Measurements from ENCODE around the gene ANGPTL8.
A peak's percentile ranks its signal among the peaks of the same experiment; 100 is the strongest.

ANGPTL8 gene

DNA sequence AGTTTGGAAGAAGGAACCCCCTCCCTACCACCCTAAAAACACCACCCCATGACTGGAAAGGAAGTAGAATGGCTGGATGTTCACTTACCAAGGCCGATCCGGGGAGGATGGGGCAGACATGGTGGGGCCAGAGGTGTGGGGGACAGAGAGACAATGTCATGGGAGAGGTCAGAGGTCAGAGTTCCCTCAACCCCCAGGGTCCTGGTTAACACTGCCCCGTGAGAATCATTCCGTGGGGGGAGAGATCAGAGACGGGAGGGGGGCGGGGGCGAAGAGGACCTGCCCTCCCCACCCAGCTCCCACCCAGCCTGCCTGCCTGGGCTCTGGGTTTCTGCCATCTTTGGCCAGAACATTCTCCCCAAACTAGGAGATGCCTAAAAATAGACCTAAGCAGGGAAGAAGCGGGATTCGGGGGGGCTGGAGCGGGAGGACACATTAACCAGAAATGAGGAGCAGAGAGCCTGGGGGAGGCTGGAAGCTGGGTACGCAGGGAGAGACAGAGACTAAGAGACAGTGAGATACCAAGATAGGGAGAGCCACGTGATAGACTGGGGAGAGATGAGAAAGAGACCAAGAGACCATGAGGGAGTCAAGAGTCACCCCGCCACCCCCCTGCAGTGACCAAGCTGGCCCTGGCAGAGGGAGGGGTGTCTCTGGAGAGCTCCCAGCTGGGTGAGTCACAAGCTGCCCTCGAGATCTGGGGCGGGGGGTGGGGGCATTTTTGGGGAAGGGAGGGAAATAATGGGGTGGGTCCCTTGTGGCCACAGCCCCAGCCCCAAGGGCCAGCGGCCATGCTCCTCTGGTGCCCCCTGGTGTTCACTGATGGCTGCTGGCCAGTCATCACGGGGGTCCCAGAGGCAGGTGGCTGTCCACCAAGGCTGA is 36.0 kb upstream of the ANGPTL8 start:
- DNase-seq (ENCODE audit: low read depth in 2 of 2) = peak; percentile 30 to 46

DNA sequence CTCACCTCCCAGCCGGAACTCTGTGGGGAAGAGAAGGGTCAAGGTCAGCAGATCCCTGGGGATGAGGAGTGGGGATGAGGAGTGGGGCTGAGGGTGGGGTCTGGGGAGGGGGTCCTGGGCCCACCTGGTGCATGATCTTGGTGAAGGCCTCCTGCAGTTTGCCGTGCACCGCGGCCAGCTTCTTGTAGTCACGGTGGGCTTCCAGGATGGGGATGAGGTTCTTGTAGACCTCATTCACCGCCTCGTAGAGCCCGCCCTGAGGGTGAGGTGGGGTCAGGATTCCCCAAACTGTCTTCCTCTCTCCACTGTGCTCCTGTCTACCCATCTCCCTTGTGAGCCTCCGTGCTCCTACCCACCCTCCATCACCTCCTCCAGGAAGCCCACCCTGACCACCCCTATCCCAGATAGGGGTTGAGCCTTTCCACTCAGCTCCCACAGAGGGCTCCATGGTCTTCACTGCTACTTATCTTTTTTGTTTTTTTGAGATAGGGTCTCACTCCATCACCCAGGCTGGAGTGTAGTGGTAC is 35.3 kb upstream of the ANGPTL8 start:
- no peak for DNase-seq (ENCODE audit: low read depth in 2 of 2)

DNA sequence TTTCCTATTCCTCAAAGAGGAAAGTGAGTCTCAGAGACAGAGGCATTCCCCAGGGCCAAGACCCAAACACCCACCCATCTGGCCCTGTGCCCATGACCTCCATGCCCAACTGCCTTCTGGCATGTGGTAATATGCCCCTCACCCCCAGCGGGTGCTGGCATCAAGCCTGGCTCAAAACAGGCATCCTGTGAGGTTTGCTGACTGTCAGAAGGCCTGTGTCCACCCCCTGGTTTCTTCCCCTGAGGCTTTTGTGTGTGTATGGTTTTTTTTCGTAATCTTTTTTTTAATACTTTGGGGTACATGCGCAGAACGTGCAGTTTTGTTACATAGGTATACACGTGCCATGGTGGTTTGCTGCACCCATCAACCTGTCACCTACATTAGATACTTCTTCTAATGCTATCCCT is 34.5 kb upstream of the ANGPTL8 start:
- DNase-seq (ENCODE audit: low read depth in 2 of 2) = no peak

DNA sequence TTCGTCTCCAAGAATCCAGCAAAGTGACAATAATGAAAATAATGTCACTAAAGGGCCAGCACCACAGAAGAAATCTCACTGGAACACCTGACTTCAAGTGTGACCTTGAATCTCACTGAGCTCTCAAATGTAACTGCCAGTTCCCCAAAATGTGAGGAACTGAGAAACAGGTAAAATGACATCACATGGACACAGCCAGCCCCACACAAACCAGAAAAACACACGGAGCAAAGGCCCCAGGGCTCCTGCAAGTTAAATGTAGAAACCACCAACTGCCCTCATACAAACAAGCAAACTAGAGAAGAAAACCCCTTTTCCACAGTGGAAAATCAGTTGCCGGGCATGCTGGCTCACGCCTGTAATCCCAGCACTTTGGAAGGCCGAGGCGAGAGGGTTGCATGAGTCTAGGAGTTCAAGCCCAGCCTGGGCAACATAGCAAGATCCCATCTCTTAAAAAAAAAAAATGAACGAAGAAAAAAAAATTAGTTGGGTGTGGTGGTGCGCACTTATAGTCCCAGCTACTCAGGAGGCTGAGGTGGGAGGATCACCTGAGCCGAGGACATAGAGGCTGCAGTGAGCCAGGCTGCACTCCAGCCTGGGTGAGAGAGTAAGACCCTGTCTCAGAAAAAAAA is 33.4 kb upstream of the ANGPTL8 start:
- no peak for DNase-seq (ENCODE audit: low read depth in 2 of 2)

DNA sequence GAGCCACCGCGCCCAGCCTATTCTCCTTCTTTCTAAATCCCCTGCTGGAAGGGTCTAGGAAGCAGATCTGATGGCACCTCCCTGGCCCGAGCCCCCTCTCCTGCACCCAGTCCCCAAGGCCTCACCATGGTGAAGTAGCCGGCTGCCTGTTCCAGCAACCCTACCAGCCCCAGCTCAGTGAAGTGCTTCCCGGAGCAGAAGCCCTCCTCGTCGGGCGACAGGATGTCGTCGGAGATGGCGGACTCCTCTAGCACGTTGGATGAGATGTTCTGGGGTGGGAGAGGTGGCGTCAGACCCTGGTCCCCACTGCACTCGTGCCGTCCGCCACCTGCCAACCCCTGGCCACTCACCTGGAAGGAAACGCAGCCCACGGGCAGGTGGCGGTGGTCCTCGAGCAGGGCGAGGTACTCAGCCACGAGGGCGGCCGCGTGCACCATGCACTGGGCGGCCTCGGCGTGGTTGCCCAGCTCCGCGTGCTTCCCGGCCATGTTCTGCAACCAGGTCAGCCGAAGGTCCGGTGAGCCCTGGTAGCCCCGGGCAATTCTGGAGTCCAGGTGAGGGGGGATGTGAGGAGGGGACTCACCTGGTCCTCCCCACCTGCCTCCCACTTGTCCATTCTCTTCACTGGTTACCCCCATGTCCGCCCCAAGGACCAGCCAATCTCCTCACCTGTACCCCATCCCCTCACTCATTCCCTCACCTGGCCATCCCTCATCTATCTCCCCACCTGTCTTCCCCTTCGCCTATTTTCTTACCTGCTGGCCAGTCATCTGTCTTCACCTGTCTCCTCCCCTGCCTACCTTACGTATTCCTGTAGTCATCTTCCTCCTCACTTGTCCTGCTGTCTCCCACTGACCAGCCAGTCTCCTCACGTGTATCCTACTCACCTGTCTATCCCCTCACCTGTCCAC is 30.6 kb upstream of the ANGPTL8 start:
- DNase-seq (ENCODE audit: low read depth in 2 of 2) = no peak

DNA sequence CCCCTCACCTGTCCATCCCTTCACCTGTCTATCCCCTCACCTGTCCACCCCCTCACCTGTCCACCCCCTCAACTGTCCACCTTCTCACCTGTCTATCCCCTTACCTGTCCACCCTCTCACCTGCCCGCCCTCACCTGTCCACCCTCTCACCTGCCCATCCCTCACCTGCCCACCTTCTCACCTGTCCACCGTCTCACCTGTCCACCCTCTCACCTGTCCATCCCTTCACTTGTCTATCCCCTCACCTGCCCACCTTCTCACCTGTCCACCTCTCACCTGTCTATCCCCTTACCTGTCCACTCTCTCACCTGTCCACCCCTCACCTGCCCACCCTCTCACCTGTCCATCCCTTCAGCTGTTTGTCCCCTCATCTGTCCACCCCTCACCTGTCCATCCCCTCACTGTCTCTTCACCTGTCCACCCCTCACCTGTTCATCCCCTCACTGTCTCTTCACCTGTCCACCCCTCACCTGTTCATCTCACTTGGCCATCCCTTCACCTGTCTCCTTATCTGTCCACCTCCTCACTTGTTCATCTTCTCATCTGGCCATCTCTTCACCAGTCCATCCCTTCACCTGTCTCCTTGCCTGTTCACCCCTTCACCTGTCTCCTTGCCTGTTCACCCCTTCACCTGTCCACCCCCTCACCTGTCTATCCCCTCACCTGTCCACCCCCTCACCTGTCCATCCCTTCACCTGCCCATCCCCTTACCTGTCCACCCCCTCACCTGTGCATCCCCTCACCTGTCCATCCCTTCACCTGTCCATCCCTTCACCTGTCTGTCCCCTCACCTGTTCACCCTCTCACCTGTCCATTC is 29.4 kb upstream of the ANGPTL8 start:
- no peak for DNase-seq (ENCODE audit: low read depth in 2 of 2)

DNA sequence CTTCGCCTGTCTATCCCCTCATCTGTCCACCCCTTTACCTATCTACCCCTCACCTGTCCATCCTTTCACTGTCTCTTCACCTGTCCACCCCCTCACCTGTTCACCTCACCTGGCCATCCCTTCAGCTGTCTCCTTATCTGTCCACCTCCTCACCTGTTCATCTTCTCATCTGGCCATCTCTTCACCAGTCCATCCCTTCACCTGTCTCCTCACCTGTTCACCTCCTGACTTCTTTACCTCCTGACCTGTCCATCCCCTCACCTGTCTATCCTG is 28.8 kb upstream of the ANGPTL8 start:
- no peak for DNase-seq (ENCODE audit: low read depth in 2 of 2)

DNA sequence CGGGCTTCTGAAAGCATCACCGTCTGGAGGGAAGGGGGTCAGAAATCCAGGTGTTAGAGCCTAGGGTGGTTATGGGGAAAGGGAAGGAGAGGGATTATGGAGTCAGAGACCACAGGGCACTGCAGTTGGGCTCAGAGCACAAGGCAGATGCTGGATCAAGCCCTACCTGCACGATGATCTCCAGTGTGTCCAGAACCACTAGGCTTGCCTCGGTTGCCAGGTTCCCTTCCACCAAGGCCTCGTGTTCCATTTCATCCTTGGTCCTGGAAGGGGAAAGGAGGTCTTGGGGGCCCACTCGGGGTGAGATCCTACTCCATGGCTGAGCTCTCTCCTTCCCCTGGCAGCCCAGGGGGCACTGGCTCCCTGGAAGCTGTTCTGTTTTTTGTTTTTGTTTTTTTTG is 25.0 kb upstream of the ANGPTL8 start:
- no peak for DNase-seq (ENCODE audit: low read depth in 2 of 2)

DNA sequence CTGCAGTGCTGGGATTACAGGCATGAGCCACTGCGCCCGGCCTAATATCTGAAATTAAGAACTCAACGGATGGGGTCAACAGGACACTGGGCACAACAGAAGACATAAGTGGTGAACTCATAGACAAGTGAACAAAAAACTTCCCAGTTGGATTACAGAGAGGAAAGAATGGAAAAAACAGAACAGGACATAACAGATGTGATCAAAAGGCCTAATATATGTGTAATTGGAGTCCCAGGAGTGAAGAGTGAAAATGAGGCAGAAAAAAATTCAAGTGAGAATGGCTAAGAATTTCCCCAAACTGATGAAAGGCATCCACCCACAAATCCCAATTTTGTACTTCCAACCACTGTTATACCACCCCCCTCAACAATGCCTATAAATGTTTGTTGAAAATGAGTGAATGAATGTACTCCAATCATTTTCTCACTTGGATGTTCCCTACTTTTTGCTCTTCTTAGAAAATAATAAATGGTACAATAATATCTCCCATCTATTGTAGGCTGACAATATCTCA is 18.3 kb upstream of the ANGPTL8 start:
- DNase-seq (ENCODE audit: low read depth in 2 of 2) = no peak

DNA sequence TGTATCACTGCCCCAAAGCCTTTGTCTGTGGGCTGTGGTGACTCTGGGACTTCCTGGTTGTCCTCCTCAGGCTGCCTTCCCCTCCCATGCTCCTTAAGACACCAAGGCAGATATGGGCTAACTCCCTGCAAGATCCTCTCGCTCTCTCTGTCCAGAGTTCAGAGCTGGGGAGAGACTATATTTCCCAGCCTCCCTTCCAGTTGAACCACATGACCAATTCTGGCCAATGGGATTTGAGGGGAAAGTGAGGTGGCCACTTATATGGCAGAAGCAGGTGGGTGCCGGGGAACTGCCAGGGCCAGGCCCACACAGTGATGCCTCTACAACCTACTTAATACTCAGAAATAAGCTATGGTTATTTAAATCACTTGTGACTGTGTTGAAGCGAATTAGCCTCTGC is 16.2 kb upstream of the ANGPTL8 start:
- no peak for DNase-seq (ENCODE audit: low read depth in 2 of 2)

DNA sequence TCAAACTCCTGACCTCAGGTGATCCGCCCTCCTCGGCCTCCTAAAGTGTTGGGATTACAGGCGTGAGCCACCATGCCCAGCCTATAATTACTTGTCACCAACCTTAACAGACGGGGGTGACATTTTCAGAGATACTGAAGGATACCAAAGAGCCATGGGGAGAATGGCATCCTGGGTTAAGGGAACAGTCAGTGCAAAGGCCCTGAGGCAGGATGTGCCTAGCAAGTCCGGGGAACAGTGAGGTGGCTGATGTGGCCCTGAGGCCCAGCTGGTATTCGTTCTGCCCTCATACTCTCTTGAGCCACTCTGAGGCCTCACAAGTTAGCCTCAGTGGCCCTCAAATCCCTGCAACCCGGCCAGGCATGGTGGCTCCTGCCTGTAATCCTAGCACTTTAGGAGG is 15.0 kb upstream of the ANGPTL8 start:
- no peak for DNase-seq (ENCODE audit: low read depth in 2 of 2)

DNA sequence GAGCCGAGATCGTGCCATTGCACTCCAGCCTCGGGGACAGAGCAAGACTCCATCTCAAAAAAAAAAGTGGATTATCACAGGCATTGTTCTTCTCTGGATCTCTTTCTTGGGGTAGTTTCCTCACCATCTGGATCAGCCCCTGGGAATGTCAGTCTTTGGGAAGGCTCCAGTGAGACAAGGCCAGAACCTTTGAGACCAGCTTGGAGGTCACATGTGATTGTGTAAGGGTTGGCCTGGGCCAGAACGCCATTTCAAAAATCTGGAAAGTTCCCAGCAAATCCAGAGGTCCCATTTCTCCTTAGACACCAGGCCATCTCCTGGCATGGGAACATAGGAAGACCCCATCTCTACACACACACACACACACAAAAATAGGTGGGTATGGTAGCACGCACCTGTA is 14.2 kb upstream of the ANGPTL8 start:
- DNase-seq (ENCODE audit: low read depth in 2 of 2) = no peak

DNA sequence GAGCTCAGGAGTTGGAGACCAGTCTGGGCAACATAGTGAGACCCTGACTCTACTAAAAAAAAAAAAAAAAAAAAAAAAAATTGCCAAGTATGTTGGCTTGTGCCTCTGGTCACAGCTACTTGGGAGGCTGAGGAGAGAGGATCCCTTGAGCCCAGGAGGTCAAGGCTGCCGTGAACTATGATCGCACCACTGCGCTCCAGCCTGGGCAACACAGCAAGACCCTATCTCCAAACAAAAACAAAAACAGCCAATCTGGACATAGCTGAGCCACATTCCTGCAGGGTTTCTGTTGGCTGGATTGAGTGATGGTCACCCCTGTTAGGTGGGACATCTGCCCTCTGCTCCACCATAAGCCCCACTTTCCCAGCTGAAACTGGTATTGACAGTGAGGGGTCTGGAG is 13.6 kb upstream of the ANGPTL8 start:
- DNase-seq (ENCODE audit: low read depth in 2 of 2) = no peak

DNA sequence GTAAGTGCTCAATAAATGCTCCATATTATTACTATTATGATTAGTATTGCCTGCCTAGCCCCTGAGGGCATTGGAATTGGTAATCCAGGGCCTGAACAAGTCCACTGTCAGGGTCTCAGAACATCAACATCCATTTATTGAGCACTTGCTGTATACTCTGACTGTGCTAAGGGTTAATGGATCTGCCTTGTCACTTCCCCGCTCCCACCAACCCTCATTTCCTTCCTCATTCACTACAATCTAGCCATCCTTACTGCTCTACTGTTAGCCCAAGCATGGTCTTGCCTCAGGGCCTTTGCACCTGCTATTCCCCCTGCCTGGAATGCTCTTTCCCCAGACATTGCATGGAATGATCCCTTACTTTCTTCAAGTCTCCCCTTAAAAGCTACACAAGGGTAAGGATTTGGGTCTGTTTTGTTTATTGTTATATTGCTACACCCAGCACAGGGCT is 12.7 kb upstream of the ANGPTL8 start:
- no peak for DNase-seq (ENCODE audit: low read depth in 2 of 2)

DNA sequence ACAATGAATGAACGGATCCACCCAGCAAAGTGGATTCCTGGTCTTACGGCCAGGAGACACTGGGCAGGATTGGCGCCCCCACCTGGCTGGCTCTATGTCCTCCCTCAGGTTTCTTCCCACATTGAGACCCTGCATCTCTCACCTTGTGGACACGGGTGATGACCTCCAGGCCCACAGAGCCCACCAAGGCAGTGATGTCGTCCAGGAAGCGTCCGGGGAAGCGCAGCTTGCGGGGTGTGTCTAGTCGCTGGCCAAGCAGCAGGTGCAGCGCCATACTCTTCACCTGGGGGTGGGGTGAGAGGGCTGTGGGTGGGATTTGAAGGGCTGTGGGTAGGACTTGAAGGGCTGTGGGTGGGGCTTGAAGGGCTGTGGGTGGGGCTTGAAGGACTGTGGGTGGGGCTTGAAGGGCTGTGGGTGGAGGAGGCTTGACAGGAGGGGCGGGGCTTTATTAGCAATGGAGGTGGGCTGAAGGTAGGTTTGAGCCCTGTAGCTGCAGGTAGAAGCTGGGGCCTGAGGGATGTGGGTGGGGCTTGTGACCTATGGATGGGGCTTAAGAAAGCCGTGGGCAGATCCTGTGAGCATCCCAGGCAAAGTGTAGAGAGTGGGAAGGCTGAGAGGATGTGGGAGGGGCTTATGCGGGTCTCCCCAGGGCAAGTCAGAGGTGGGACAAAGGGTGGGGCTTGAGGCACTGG is 12.1 kb upstream of the ANGPTL8 start:
- DNase-seq (ENCODE audit: low read depth in 2 of 2) = no peak

DNA sequence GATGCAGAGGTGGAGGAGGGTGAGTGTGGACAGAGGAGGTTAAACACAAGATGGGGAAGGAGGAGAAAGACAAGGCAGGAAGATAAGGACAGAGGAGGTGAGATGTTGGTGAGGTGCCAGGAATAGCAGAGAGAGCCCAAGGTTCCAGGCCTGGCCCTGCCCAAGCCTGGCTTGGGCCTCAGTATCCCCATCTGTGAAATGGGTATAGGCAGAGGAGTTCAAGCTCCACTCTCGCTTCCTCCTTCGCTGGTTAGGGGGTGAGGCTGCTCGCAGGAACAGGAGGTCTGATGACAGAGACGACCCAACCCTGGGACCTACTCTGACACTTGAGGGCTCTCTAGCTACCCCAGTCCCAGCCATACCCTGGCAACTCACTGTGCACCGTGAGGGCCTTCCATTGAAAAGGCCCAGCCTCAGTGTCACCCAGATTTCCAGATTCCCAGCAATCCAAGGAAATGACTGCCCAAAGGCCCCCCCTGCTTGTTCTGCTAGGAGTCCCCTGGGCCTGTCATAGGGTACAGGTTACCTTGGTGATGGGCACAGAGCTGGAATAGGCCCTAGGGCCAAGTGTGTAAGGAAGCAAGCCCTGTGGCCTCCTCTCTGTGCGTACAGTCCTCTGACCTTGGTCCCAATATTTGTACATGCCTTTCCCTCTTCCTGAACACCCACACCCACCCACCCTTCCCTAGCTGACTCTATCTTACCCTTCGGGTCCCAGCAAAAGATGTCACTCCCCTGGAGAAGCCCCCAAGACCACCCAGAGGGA is 8.6 kb upstream of the ANGPTL8 start:
- DNase-seq (ENCODE audit: low read depth in 2 of 2) = no peak

DNA sequence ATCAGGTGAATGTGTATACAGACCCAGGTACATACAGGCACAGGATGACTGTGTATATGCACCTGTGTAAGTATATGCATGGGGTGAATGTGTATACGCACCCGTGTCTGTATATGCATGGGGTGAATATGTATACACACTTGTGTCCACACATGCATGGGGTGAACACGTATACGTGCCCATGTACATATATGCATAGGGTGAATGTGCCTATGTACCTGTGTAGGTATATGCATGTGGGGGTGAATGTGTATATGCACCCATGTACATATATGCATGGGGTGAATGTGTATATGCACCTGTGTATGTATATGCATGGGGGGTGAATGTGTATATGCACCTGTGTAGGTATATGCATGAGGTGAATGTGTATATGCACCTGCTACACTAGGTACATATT is 6.9 kb upstream of the ANGPTL8 start:
- no peak for DNase-seq (ENCODE audit: low read depth in 2 of 2)

DNA sequence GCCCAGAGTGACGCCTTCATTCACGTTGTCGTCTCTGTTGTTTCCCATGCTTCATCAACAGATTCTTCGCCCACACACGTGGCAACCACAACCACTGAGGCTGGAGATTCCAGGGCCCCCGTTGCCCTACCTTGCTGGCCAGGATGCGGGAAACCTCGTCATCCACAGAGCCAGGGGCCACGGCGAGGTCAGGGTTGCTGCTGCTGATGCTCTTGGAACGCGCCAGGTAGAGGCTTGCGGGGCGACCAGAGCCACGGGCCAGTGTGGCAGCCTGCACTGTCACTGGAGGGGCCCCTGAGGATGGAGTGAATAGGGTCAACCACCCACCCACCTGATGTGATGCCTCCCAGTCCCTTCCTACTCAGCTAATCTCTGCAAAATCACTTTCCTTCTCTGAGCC is 6.3 kb upstream of the ANGPTL8 start:
- DNase-seq (ENCODE audit: low read depth in 2 of 2) = no peak

DNA sequence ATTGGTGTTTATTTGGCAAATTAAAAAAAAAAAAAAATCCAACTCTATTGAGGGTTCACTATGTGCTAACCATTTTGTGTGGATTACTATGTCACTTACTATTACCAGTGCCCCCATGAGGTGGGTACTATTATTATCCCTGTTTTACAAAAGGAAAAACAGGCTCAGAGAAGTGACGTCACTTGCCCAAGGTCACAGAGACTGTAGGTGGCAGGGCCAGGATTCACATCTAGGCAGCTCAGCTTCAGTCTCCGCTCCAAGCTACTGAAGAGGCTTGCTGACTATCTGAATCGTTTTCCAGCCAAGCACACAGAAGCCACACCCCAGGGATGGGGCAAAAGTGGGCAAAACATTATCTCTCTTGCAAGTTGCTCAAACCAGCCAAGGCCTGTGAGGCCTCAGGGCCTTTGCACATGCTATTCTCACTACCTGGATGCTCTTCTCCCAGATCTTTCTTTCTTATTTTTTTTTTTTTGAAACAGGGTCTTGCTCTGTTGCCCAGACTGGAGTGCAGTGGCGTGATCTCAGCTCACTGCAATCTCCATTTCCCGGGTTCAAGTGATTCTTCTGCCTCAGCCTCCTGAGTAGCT is 4.8 kb upstream of the ANGPTL8 start:
- no peak for DNase-seq (ENCODE audit: low read depth in 2 of 2)

Data from stimulated activated CD4-positive, alpha-beta T cell treated with anti-CD3 and anti-CD28 coated beads, Interleukin-1b, Interleukin-23, amount 100 ng/mL, for 4 hours (primary cell).